ENCODE measurements around the gene IFT88. TPM values are rescaled to one million over a fixed set of nuclear protein-coding genes. Genes with fewer than 3 reads are reported as not detected.

The IFT88 gene
- total RNA-seq, 1 donor = 20.3 TPM

DNA sequence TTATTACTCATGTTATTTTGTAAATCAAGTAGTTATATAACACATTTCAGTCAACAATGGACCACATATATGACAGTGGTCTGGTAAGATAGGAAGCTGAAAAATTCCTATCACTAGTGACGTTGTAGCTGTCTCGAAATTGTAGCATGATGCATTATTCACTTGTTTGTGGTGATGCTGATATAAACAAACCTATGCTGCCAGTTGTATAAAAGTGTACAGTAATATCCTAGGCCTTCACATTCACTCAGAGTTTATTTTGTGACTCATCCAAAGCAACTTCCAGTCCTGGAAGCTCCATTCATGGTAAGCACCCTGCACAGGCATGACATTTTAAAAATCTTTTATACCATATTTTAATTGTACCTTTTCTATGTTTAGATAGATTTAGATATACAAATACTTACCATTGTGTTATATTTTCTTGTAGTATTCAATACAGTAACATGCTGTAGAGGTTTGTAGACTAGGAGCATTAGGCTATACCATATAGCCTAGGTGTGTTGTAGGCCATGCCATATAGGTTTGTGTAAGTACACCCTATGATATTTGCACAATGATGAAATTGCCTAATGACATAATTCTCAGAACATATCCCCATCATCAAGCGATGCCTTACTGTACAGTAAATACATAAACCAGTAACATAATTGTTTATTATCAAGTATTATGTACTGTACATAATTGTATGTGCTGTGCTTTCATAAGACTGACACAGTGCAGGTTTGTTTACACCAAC lies 49.3 kb downstream of the IFT88 start:
- DNase-seq (ENCODE audit: insufficient read length, low spot score, missing footprints) = peak; percentile 37
- H3K4me1 ChIP-seq (ENCODE audit: insufficient read depth, low read length) = peaks cover 3% of the 10 kb centered on the region
- H3K79me2 ChIP-seq (ENCODE audit: insufficient read depth, low read length) = no peaks in the 10 kb centered on the region
- no peaks in the 10 kb centered on the region for H3K27me3 ChIP-seq (ENCODE audit: insufficient read depth, low read length)
- H3K36me3 ChIP-seq (ENCODE audit: insufficient read depth, low read length) = no peaks in the 10 kb centered on the region
- no peak overlapping the region for H3K4me2 ChIP-seq (ENCODE audit: insufficient read depth, low read length)
- no peak overlapping the region for H2AFZ ChIP-seq (ENCODE audit: low read length)
- no peaks in the 10 kb centered on the region for H3K9me3 ChIP-seq (ENCODE audit: low read depth, low read length)
- H3K4me3 ChIP-seq (ENCODE audit: insufficient read depth, low read length) = no peak overlapping the region
- H4K20me1 ChIP-seq (ENCODE audit: insufficient read depth, low read length) = no peaks in the 10 kb centered on the region
- no peak overlapping the region for H3K27ac ChIP-seq (ENCODE audit: low read depth, low read length)
- TF ChIP-seq, protein P1, sequence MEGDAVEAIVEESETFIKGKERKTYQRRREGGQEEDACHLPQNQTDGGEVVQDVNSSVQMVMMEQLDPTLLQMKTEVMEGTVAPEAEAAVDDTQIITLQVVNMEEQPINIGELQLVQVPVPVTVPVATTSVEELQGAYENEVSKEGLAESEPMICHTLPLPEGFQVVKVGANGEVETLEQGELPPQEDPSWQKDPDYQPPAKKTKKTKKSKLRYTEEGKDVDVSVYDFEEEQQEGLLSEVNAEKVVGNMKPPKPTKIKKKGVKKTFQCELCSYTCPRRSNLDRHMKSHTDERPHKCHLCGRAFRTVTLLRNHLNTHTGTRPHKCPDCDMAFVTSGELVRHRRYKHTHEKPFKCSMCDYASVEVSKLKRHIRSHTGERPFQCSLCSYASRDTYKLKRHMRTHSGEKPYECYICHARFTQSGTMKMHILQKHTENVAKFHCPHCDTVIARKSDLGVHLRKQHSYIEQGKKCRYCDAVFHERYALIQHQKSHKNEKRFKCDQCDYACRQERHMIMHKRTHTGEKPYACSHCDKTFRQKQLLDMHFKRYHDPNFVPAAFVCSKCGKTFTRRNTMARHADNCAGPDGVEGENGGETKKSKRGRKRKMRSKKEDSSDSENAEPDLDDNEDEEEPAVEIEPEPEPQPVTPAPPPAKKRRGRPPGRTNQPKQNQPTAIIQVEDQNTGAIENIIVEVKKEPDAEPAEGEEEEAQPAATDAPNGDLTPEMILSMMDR (IDR thresholded peaks at IDR 0.05; ENCODE audit: extremely low read depth, low read depth, low read length) = no peak

DNA sequence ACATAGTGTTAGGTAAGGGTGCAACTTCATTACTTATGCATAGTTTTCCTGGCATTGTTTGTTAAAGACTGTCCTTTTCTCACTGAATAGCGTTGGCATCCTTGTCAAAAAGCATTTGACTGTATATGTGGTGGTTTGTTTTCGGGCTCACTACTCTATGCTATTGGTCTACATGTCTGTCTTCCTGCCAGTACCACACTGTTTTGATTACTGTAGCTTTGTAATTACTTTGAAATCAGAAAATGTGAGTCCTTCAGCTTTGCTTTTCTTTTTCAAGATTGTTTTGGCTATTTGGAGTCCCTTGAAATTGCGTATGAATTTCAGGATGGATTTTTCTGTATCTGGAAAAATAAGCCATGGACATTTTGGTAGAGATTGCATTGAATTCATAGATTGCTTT lies 56.0 kb downstream of the IFT88 start:
- H3K79me2 ChIP-seq (ENCODE audit: insufficient read depth, low read length) = no peaks in the 10 kb centered on the region

DNA sequence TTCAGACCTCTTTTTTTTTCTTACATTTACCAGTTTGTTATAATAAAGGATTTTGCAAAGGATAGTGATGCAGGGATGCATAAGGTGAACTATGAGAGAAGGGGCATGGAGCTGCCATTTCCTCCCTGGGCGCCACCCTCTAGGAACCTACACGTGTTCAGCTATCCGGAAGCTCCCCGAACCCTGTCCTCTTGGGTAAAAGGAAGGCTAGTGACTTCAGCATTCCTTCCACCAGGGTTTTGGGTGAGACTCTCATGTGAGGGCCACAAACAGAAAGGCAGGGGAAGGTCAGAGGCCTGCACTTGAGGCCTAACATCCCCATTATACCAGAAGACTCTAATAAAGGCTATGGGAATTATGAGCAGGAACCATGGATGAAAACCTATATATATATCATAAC lies 57.3 kb downstream of the IFT88 start:
- H3K4me3 ChIP-seq (ENCODE audit: insufficient read depth, low read length) = no peak overlapping the region
- no peaks in the 10 kb centered on the region for H3K9me3 ChIP-seq (ENCODE audit: low read depth, low read length)
- no peaks in the 10 kb centered on the region for H3K79me2 ChIP-seq (ENCODE audit: insufficient read depth, low read length)
- H3K36me3 ChIP-seq (ENCODE audit: insufficient read depth, low read length) = no peaks in the 10 kb centered on the region
- no peak overlapping the region for H3K27ac ChIP-seq (ENCODE audit: low read depth, low read length)
- no peaks in the 10 kb centered on the region for H4K20me1 ChIP-seq (ENCODE audit: insufficient read depth, low read length)
- H3K4me2 ChIP-seq (ENCODE audit: insufficient read depth, low read length) = no peak overlapping the region
- TF ChIP-seq, protein P1 (IDR thresholded peaks at IDR 0.05; ENCODE audit: extremely low read depth, low read depth, low read length) = no peak
- no peak overlapping the region for H2AFZ ChIP-seq (ENCODE audit: low read length)
- H3K27me3 ChIP-seq (ENCODE audit: insufficient read depth, low read length) = no peaks in the 10 kb centered on the region
- no peaks in the 10 kb centered on the region for H3K4me1 ChIP-seq (ENCODE audit: insufficient read depth, low read length)
- no peak for DNase-seq (ENCODE audit: insufficient read length, low spot score, missing footprints)

More for the DNA sequence above, 56.0 kb downstream of the IFT88 start:
- Histone ChIP-seq H3K9me3 (ENCODE audit: low read depth, low read length) (no peaks in the 10 kb centered on the region), H3K27me3 (ENCODE audit: insufficient read depth, low read length) (no peaks in the 10 kb centered on the region), H4K20me1 (ENCODE audit: insufficient read depth, low read length) (no peaks in the 10 kb centered on the region), H3K4me1 (ENCODE audit: insufficient read depth, low read length) (no peaks in the 10 kb centered on the region), H2AFZ (ENCODE audit: low read length) (no peak overlapping the region), H3K4me3 (ENCODE audit: insufficient read depth, low read length) (no peak overlapping the region), H3K36me3 (ENCODE audit: insufficient read depth, low read length) (no peaks in the 10 kb centered on the region), H3K4me2 (ENCODE audit: insufficient read depth, low read length) (no peak overlapping the region), H3K27ac (ENCODE audit: low read depth, low read length) (no peak overlapping the region)
- no peak for DNase-seq (ENCODE audit: insufficient read length, low spot score, missing footprints)
- TF ChIP-seq, protein P1 (IDR thresholded peaks at IDR 0.05; ENCODE audit: extremely low read depth, low read depth, low read length) = no peak

DNA sequence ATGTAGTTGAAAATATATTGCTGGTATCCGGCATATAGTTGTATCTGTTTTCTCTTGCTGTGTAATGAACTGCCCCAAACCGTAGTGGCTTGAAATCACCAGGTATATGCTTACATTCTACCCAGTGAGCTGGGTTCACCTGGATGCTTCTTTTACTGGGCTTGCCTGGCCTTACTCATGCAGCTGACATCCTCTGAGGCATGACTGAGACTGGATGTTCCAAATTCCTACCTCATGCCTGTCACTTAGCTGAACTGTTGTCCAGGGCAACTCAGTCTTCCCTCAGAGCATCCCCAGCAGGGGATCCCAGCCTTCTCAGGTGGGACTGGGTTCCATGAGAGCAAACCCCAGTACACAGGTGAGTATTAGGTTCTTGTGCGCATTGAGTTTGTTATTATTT lies 66.8 kb downstream of the IFT88 start:
- Histone ChIP-seq H3K4me2 (ENCODE audit: insufficient read depth, low read length) (no peak overlapping the region), H3K27me3 (ENCODE audit: insufficient read depth, low read length) (no peaks in the 10 kb centered on the region), H3K9me3 (ENCODE audit: low read depth, low read length) (no peaks in the 10 kb centered on the region), H3K27ac (ENCODE audit: low read depth, low read length) (no peak overlapping the region), H4K20me1 (ENCODE audit: insufficient read depth, low read length) (no peaks in the 10 kb centered on the region), H3K36me3 (ENCODE audit: insufficient read depth, low read length) (no peaks in the 10 kb centered on the region), H2AFZ (ENCODE audit: low read length) (no peak overlapping the region), H3K4me1 (ENCODE audit: insufficient read depth, low read length) (no peaks in the 10 kb centered on the region), H3K79me2 (ENCODE audit: insufficient read depth, low read length) (no peaks in the 10 kb centered on the region), H3K4me3 (ENCODE audit: insufficient read depth, low read length) (no peak overlapping the region)
- TF ChIP-seq, protein P1 (IDR thresholded peaks at IDR 0.05; ENCODE audit: extremely low read depth, low read depth, low read length) = no peak
- DNase-seq (ENCODE audit: insufficient read length, low spot score, missing footprints) = no peak
